Measurements from ENCODE around the gene GFM2. TPM values are rescaled to one million over a fixed set of nuclear protein-coding genes. Genes with fewer than 3 reads are reported as not detected.

GFM2 gene
- polyA plus RNA-seq, 1 of the 3 experiments (the other 2 are of a cell fraction): 29.5 TPM

DNA sequence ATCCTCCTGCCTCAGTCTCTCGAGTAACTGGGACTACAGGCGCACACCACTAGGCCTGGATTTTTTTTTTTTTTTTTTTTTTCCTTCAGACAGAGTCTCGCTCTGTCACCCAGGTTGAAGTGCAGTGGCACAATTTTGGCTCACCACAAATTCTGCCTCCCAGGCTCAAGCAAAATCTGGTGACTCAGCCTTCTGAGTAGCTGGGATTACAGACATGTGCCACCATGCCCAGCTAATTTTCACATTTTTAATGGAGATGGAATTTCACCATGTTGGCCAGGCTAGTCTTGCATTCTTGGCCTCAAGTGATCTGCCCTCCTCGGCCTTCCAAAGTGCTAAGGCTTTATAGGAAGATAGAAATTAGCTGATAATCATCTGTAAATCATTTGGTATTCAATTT, 44.0 kb upstream of the GFM2 start (continued):
- TF ChIP-seq, protein P1, sequence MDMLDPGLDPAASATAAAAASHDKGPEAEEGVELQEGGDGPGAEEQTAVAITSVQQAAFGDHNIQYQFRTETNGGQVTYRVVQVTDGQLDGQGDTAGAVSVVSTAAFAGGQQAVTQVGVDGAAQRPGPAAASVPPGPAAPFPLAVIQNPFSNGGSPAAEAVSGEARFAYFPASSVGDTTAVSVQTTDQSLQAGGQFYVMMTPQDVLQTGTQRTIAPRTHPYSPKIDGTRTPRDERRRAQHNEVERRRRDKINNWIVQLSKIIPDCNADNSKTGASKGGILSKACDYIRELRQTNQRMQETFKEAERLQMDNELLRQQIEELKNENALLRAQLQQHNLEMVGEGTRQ (IDR thresholded peaks at IDR 0.05; ENCODE audit: borderline replicate concordance, low read depth, low read length): no peak
- no peak for TF ChIP-seq TAF1 (IDR thresholded peaks at IDR 0.05; ENCODE audit: borderline replicate concordance, low read depth, low read length)

DNA sequence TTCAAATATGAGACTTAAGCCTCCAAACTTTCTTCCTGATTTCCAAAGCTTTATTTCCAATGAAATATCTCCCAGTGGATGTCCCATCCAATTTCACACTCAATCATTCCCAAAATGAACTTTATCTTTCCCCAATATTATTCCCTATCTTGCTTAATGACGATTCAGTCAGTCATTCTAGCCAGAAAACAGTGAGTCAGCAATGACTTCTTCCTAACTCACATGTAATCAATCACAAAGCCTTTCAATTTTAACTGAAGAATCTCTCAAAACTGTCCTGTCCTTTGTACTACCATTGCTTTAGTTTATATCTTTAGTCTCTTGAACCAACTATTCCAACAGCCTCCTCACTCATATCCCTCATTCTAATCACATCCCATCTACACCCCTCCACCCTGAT, 35.0 kb upstream of the GFM2 start:
- no peak for DNase-seq
- no peaks in the 10 kb centered on the region for H3K9me2 ChIP-seq
- H3K9me3 ChIP-seq: no peaks in the 10 kb centered on the region
- no peaks in the 10 kb centered on the region for H3K4me1 ChIP-seq (ENCODE audit: control insufficient read depth in 1 of 2, insufficient read depth in 2 of 2, low read depth in 1 of 2, low read length in 1 of 2)
- peaks cover 3% of the 10 kb centered on the region for H3F3A ChIP-seq (replicated peaks; ENCODE audit: insufficient read depth)
- no peak overlapping the region for H3K9ac ChIP-seq
- no peaks in the 10 kb centered on the region for H3K79me2 ChIP-seq (ENCODE audit: insufficient read depth)
- H3K36me3 ChIP-seq (replicated peaks in 1 of 2; ENCODE audit: control insufficient read depth in 1 of 2, insufficient read depth in 2 of 2, low read length in 1 of 2): peaks cover 2 to 20% of the 10 kb centered on the region in 2 experiments
- POLR2A ChIA-PET: no interaction called here
- H4K20me1 ChIP-seq (ENCODE audit: insufficient read depth): no peaks in the 10 kb centered on the region
- no peak overlapping the region for H2AFZ ChIP-seq (ENCODE audit: low read depth)
- CTCF ChIA-PET: no interaction called here
- H3K27me3 ChIP-seq (ENCODE audit: insufficient read depth): no peaks in the 10 kb centered on the region
- 7% methylated on average over 1 of the region's 1 CpG for WGBS (ENCODE audit: low lambda C conversion rate)
- TF ChIP-seq JUND (IDR thresholded peaks at IDR 0.05) (peak; percentile 20; the same call in 1 of the 2 replicates), PBX3 (IDR thresholded peaks at IDR 0.05) (peak; percentile 53; the same call in 1 of the 2 replicates), EZH2phosphoT487 (IDR thresholded peaks at IDR 0.05; ENCODE audit: borderline replicate concordance, low read depth) (no peak), RCOR1 (IDR thresholded peaks at IDR 0.05; ENCODE audit: low read length) (no peak), TAF1 (IDR thresholded peaks at IDR 0.05; ENCODE audit: borderline replicate concordance, low read depth, low read length) (no peak), CHD2 (IDR thresholded peaks at IDR 0.05; ENCODE audit: low read length, partially characterized antibody) (no peak), MEF2A (IDR thresholded peaks at IDR 0.05; ENCODE audit: borderline replicate concordance, low read depth) (no peak), SMC3 (IDR thresholded peaks at IDR 0.05; ENCODE audit: low read depth, low read length) (no peak), EP300 (IDR thresholded peaks at IDR 0.05; ENCODE audit: borderline replicate concordance in 1 of 2, low read depth in 1 of 2, low read length in 1 of 2) (no peak), GABPA (IDR thresholded peaks at IDR 0.05; ENCODE audit: low read depth) (no peak), RFX5 (IDR thresholded peaks at IDR 0.05; ENCODE audit: low read length) (no peak), FOXM1 (IDR thresholded peaks at IDR 0.05; ENCODE audit: low read depth) (no peak), FOSL2 (IDR thresholded peaks at IDR 0.05; ENCODE audit: borderline replicate concordance, low read depth) (peak; percentile 17; the same call in 1 of the 2 replicates)
- TF ChIP-seq, protein P2, sequence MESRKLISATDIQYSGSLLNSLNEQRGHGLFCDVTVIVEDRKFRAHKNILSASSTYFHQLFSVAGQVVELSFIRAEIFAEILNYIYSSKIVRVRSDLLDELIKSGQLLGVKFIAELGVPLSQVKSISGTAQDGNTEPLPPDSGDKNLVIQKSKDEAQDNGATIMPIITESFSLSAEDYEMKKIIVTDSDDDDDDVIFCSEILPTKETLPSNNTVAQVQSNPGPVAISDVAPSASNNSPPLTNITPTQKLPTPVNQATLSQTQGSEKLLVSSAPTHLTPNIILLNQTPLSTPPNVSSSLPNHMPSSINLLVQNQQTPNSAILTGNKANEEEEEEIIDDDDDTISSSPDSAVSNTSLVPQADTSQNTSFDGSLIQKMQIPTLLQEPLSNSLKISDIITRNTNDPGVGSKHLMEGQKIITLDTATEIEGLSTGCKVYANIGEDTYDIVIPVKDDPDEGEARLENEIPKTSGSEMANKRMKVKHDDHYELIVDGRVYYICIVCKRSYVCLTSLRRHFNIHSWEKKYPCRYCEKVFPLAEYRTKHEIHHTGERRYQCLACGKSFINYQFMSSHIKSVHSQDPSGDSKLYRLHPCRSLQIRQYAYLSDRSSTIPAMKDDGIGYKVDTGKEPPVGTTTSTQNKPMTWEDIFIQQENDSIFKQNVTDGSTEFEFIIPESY (IDR thresholded peaks at IDR 0.05; ENCODE audit: borderline replicate concordance, low read depth): no peak
- TF ChIP-seq, protein P3, sequence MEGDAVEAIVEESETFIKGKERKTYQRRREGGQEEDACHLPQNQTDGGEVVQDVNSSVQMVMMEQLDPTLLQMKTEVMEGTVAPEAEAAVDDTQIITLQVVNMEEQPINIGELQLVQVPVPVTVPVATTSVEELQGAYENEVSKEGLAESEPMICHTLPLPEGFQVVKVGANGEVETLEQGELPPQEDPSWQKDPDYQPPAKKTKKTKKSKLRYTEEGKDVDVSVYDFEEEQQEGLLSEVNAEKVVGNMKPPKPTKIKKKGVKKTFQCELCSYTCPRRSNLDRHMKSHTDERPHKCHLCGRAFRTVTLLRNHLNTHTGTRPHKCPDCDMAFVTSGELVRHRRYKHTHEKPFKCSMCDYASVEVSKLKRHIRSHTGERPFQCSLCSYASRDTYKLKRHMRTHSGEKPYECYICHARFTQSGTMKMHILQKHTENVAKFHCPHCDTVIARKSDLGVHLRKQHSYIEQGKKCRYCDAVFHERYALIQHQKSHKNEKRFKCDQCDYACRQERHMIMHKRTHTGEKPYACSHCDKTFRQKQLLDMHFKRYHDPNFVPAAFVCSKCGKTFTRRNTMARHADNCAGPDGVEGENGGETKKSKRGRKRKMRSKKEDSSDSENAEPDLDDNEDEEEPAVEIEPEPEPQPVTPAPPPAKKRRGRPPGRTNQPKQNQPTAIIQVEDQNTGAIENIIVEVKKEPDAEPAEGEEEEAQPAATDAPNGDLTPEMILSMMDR (IDR thresholded peaks at IDR 0.05): no peak
- TF ChIP-seq, protein P4, sequence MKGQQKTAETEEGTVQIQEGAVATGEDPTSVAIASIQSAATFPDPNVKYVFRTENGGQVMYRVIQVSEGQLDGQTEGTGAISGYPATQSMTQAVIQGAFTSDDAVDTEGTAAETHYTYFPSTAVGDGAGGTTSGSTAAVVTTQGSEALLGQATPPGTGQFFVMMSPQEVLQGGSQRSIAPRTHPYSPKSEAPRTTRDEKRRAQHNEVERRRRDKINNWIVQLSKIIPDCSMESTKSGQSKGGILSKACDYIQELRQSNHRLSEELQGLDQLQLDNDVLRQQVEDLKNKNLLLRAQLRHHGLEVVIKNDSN (IDR thresholded peaks at IDR 0.05; ENCODE audit: borderline replicate concordance, low read depth): no peak
- TF ChIP-seq, protein P1 (IDR thresholded peaks at IDR 0.05; ENCODE audit: borderline replicate concordance, low read depth, low read length): no peak
- TF ChIP-seq, protein P5, sequence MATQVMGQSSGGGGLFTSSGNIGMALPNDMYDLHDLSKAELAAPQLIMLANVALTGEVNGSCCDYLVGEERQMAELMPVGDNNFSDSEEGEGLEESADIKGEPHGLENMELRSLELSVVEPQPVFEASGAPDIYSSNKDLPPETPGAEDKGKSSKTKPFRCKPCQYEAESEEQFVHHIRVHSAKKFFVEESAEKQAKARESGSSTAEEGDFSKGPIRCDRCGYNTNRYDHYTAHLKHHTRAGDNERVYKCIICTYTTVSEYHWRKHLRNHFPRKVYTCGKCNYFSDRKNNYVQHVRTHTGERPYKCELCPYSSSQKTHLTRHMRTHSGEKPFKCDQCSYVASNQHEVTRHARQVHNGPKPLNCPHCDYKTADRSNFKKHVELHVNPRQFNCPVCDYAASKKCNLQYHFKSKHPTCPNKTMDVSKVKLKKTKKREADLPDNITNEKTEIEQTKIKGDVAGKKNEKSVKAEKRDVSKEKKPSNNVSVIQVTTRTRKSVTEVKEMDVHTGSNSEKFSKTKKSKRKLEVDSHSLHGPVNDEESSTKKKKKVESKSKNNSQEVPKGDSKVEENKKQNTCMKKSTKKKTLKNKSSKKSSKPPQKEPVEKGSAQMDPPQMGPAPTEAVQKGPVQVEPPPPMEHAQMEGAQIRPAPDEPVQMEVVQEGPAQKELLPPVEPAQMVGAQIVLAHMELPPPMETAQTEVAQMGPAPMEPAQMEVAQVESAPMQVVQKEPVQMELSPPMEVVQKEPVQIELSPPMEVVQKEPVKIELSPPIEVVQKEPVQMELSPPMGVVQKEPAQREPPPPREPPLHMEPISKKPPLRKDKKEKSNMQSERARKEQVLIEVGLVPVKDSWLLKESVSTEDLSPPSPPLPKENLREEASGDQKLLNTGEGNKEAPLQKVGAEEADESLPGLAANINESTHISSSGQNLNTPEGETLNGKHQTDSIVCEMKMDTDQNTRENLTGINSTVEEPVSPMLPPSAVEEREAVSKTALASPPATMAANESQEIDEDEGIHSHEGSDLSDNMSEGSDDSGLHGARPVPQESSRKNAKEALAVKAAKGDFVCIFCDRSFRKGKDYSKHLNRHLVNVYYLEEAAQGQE (IDR thresholded peaks at IDR 0.05; ENCODE audit: low read depth, low read length): no peak
- no peak overlapping the region for H3K4me2 ChIP-seq
- H3K4me3 ChIP-seq (ENCODE audit: low read depth in 2 of 2, low read length in 1 of 2): no peak overlapping the region
- H3K27ac ChIP-seq (ENCODE audit: low read depth in 2 of 2, low read length in 1 of 2): no peak overlapping the region
